C4-2B (cell line): ENCODE data around the gene NCKAP5.

ENCODE experiments used
- H3K27ac ChIP-seq: fragments of 450-650 bp; 2 replicates; pipeline ENCODE4 v1.5.1; 2017
- CTCF ChIP-seq: fragments of 450-650 bp; conservative IDR thresholded peaks from 2 replicates; pipeline ENCODE4 v1.5.1; 2017; ENCODE audit warnings: mild to moderate bottlenecking
- ZFX ChIP-seq: fragments of 450-650 bp; IDR thresholded peaks from 2 replicates; pipeline ENCODE4 v1.6.1; 2017

The NCKAP5 gene

GRCh38 chr2:132754867-132755472 is 813.3 kb downstream of the NCKAP5 start:
- no peak for TF ChIP-seq CTCF
- no peak for TF ChIP-seq ZFX
- H3K27ac ChIP-seq = no peak overlapping the region

- TF ChIP-seq ZFX (no peak), CTCF (no peak)
Measured at GRCh38 chr2:132754392-132754791, 813.9 kb downstream of the NCKAP5 start.

GRCh38 chr2:132752421-132753206 is 815.6 kb downstream of the NCKAP5 start:
- TF ChIP-seq ZFX (no peak), CTCF (no peak)
- H3K27ac ChIP-seq = no peak overlapping the region

More at GRCh38 chr2:132754392-132754791, 813.9 kb downstream of the NCKAP5 start:
- no peak overlapping the region for H3K27ac ChIP-seq

- H3K27ac ChIP-seq = no peak overlapping the region
Measured at GRCh38 chr2:132751836-132752235, 816.4 kb downstream of the NCKAP5 start.

GRCh38 chr2:132750606-132751005 is 817.7 kb downstream of the NCKAP5 start:
- no peak overlapping the region for H3K27ac ChIP-seq
- TF ChIP-seq CTCF = no peak
- no peak for TF ChIP-seq ZFX

More at GRCh38 chr2:132751836-132752235, 816.4 kb downstream of the NCKAP5 start:
- TF ChIP-seq CTCF (no peak), ZFX (no peak)

GRCh38 chr2:132747046-132747445 is 821.2 kb downstream of the NCKAP5 start:
- TF ChIP-seq ZFX (no peak), CTCF (no peak)
- H3K27ac ChIP-seq = no peak overlapping the region

GRCh38 chr2:132741754-132742153 is 826.5 kb downstream of the NCKAP5 start:
- no peak for TF ChIP-seq CTCF
- TF ChIP-seq ZFX = no peak

More at GRCh38 chr2:132741754-132742153, 826.5 kb downstream of the NCKAP5 start:
- no peak overlapping the region for H3K27ac ChIP-seq
